Adipocyte (in vitro differentiated cells): Measurements from ENCODE around the gene MIXL1.

ENCODE experiments used
- DNase-seq: peaks from one replicate; pipeline ENCODE4 v3.0.0-alpha.2; 2015; ENCODE audit warnings: low read depth
- H3K27me3 ChIP-seq: replicated peaks from 2 replicates; pipeline ENCODE4 v1.7.0; 2013; ENCODE audit warnings: mild to moderate bottlenecking, low read length, moderate library complexity; ENCODE audit not compliant: control insufficient read depth, insufficient read depth
- H3K36me3 ChIP-seq: 2 replicates; pipeline ENCODE4 v1.7.0; 2013; ENCODE audit warnings: low read length, mild to moderate bottlenecking, moderate library complexity; ENCODE audit not compliant: control insufficient read depth, insufficient read depth, severe bottlenecking
- H3K4me1 ChIP-seq: 2 replicates; pipeline ENCODE4 v1.7.0; 2013; ENCODE audit warnings: mild to moderate bottlenecking, low read length, moderate library complexity; ENCODE audit not compliant: control insufficient read depth, insufficient read depth
- H3K4me3 ChIP-seq: 2 replicates; pipeline ENCODE4 v1.7.0; 2013; ENCODE audit warnings: mild to moderate bottlenecking, low read length, moderate library complexity
- H3K9ac ChIP-seq: 2 replicates; pipeline ENCODE4 v1.7.0; 2013; ENCODE audit warnings: mild to moderate bottlenecking, low read length, moderate library complexity
- H3K9me3 ChIP-seq: 2 replicates; pipeline ENCODE4 v1.7.0; 2013; ENCODE audit warnings: mild to moderate bottlenecking, low read length, moderate library complexity; ENCODE audit not compliant: control insufficient read depth

The MIXL1 gene

DNA sequence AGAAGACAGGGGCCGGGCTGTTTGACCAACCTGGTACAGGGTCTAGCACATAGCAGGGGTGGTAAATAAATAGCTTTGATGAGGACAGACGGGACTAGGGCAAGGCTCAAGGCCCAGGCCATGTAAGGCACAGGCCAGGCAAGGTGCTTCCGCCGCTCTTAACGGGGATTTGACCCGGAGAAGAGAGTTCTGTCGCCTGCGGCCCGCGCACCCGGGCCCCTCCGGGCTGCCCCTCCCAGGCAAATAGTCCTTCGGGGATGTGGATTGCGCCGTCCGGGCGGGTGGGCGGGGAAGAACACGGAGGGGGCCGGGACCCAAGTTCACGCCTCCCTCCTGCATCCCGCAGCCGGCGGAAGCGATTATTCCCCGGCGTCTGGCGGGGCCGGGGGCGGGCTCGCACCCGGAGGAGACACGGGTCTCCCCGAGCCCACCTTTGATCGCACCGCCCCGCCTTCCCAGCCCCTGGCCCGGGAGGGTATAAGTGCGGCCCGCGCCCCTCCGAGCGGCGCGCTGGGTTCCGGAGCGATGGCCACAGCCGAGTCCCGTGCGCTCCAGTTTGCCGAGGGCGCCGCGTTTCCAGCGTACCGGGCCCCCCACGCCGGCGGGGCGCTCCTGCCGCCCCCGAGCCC, at the start of gene MIXL1:
MIXL1 (plus strand) TSS at position 508 of the 629 bp plus-strand sequence; CDS start at position 526, 18 bp downstream.
- Histone ChIP-seq H3K9ac (no peak within 1 kb of the TSS), H3K9me3 (no peaks in the 10 kb centered on the region), H3K4me3 (peak within 1 kb of the TSS; percentile 66), H3K36me3 (no peaks in the 10 kb centered on the region), H3K27me3 (peaks cover 21% of the 10 kb centered on the region), H3K4me1 (no peaks in the 10 kb centered on the region)
- peak; percentile 31 for DNase-seq

DNA sequence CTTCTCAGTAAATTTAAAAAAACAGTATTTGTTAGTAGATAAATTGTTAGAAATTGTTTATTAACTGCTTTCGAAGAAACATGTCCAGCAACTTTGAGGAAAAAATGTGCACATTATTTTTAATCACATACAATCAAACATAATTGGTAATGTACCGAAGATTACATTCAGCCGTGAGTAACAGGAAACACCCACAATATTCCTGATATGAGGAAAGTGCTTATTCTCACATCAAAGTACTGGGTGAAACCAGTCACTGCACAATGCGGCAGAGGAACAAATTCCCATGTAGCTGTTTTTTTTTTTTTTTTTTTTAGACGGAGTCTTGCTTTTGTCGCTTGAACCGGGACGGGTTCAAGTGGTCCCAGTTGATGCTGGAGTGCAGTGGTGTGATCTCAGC, 46.6 kb upstream of the MIXL1 start:
- H3K9ac ChIP-seq = no peak overlapping the region
- peaks cover 17% of the 10 kb centered on the region for H3K4me1 ChIP-seq

GRCh38 chr1:226181996-226182714, 41.3 kb upstream of the MIXL1 start:
- no peaks in the 10 kb centered on the region for H3K27me3 ChIP-seq
- peak; percentile 71 for DNase-seq
- peak overlapping the region; percentile 28 for H3K4me3 ChIP-seq
- H3K36me3 ChIP-seq = peaks cover 15% of the 10 kb centered on the region
- no peaks in the 10 kb centered on the region for H3K9me3 ChIP-seq
- H3K4me1 ChIP-seq = peaks cover 37% of the 10 kb centered on the region
- H3K9ac ChIP-seq = peak overlapping the region; percentile 8

More for the DNA sequence above, 46.6 kb upstream of the MIXL1 start:
- Histone ChIP-seq H3K4me3 (no peak overlapping the region), H3K9me3 (no peaks in the 10 kb centered on the region), H3K27me3 (no peaks in the 10 kb centered on the region), H3K36me3 (peaks cover 24% of the 10 kb centered on the region)
- DNase-seq = no peak

GRCh38 chr1:226185141-226186036, 38.1 kb upstream of the MIXL1 start:
- Histone ChIP-seq H3K27me3 (no peaks in the 10 kb centered on the region), H3K36me3 (peaks cover 10% of the 10 kb centered on the region), H3K4me1 (peaks cover 37% of the 10 kb centered on the region), H3K9me3 (no peaks in the 10 kb centered on the region), H3K4me3 (peak overlapping the region; percentile 97), H3K9ac (peak overlapping the region; percentile 97)
- DNase-seq = peak; percentile 65

GRCh38 chr1:226186124-226187018, 37.1 kb upstream of the MIXL1 start, which contains the start of gene ACBD3:
Gene ACBD3 (minus strand): TSS chr1:226186741. CDS start chr1:226186675, 66 bp downstream.
- H3K27me3 ChIP-seq = no peaks in the 10 kb centered on the region
- H3K36me3 ChIP-seq = peaks cover 3% of the 10 kb centered on the region
- peak; percentile 92 for DNase-seq
- peak within 1 kb of the TSS; percentile 97 for H3K9ac ChIP-seq
- H3K9me3 ChIP-seq = no peaks in the 10 kb centered on the region
- H3K4me3 ChIP-seq = peak within 1 kb of the TSS; percentile 97
- peaks cover 31% of the 10 kb centered on the region for H3K4me1 ChIP-seq

DNA sequence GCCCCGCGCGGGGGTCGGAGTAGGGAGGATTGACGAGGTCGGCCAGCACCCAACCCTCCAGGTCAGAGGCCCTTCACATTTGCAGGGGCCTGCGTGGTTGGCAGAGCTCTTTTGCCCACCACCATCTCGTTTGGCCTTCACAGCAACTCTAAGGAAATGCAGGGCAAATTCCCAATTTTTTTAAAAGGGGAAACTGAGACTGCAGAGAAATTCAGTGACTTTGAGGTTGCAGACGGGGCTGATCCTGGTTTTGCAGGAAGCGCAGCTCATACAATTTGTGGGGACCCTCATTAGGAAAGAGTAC, 36.5 kb upstream of the MIXL1 start:
- no peaks in the 10 kb centered on the region for H3K27me3 ChIP-seq
- H3K36me3 ChIP-seq = no peaks in the 10 kb centered on the region
- peak overlapping the region; percentile 97 for H3K9ac ChIP-seq
- no peak for DNase-seq
- H3K9me3 ChIP-seq = no peaks in the 10 kb centered on the region
- peak overlapping the region; percentile 97 for H3K4me3 ChIP-seq
- peaks cover 25% of the 10 kb centered on the region for H3K4me1 ChIP-seq

DNA sequence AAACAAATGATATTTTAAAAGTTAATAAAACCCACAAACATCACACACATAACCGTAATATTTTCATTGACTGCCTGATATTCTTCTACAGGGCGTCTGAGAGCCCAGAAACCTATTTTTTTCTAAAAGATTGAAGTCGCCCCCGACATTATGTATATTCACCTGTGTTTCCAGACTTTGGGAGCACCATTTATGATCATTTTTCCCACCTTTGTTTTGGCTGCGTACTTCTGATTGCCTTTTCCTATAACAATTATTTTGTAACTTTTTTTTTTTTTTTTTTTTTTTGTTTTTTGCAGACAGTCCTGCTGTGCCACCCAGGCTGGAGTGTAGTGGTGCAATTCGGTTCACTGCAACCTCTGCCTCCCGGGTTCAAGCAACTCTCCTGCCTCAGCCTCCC, 36.1 kb upstream of the MIXL1 start:
- H3K27me3 ChIP-seq = no peaks in the 10 kb centered on the region
- no peaks in the 10 kb centered on the region for H3K9me3 ChIP-seq
- H3K36me3 ChIP-seq = no peaks in the 10 kb centered on the region
- DNase-seq = no peak
- H3K4me1 ChIP-seq = peaks cover 21% of the 10 kb centered on the region
- peak overlapping the region; percentile 97 for H3K4me3 ChIP-seq
- peak overlapping the region; percentile 97 for H3K9ac ChIP-seq

DNA sequence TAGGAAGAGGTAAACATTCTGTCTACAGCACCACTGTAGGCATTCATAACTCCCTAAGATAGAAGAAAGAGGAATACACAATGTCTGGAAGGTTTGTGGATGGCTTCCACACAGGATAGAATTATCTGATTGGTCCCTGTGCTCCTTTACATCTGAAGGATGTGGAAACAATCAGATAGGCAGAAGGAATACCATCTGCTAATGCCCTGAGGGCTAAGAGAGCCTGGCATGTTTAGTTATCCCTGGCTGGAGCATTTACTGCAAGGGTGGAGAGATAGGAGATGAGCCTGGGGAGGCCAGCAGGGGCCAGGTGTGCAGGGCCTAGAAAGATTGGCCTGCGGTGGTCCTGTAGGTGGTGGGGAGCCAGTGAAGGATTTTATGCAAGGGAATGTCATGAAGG, 28.3 kb upstream of the MIXL1 start:
- H3K4me1 ChIP-seq = no peaks in the 10 kb centered on the region
- no peak overlapping the region for H3K9ac ChIP-seq
- H3K27me3 ChIP-seq = peaks cover 6% of the 10 kb centered on the region
- H3K9me3 ChIP-seq = no peaks in the 10 kb centered on the region
- no peaks in the 10 kb centered on the region for H3K36me3 ChIP-seq
- DNase-seq = no peak
- H3K4me3 ChIP-seq = no peak overlapping the region

DNA sequence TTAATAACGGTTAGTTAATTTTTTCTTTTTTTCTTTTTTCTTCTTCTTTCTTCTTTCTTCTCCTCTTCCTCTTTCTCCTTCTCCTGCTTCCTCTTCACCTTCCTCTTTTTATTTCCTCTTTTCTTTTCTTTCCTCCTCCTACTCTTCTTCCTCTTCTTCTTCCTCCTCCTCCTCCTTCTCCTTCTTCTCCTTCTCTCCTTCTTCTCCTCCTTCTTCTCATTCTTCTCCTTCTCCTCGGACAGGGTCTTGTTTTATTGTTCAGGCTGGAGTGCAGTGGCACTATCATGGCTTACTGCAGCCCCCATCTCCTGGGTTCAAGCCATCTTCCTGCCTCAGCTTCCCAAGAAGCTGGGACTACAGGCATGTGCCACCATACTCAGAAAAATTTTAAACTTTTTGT, 23.5 kb upstream of the MIXL1 start:
- Histone ChIP-seq H3K4me3 (no peak overlapping the region), H3K9ac (no peak overlapping the region), H3K9me3 (no peaks in the 10 kb centered on the region), H3K4me1 (no peaks in the 10 kb centered on the region), H3K27me3 (peaks cover 11% of the 10 kb centered on the region), H3K36me3 (no peaks in the 10 kb centered on the region)
- DNase-seq = no peak

- H3K36me3 ChIP-seq = no peaks in the 10 kb centered on the region
- H3K9me3 ChIP-seq = no peaks in the 10 kb centered on the region
- no peaks in the 10 kb centered on the region for H3K4me1 ChIP-seq
- peaks cover 11% of the 10 kb centered on the region for H3K27me3 ChIP-seq
- H3K9ac ChIP-seq = no peak overlapping the region
- no peak for DNase-seq
- no peak overlapping the region for H3K4me3 ChIP-seq
Measured at GRCh38 chr1:226201029-226201593, 22.4 kb upstream of the MIXL1 start.
